Epithelial cell of prostate (primary cell): ENCODE data around the gene RB1.
"Not testable (repeated sequence)": the region's sequence is repeated elsewhere in the genome, so short reads cannot be mapped to it uniquely, and the experiment has no call there.

Experiments used
- DNase-seq: peaks from one replicate; pipeline ENCODE4 v3.0.0-alpha.2; 2011; ENCODE audit warnings: low read depth, low spot score
- H3K27ac ChIP-seq: fragments of 450-650 bp; 2 replicates; pipeline ENCODE4 v1.5.1; 2017; ENCODE audit warnings: mild to moderate bottlenecking

The RB1 gene

GRCh38 chr13:48402325-48402932 lies 98.9 kb downstream of the RB1 start:
- H3K27ac ChIP-seq: peak overlapping the region; percentile 90
- no peak for DNase-seq

- H3K27ac ChIP-seq: peak overlapping the region; percentile 90
- DNase-seq: no peak
Measured at GRCh38 chr13:48403151-48403631, 99.6 kb downstream of the RB1 start.

DNA sequence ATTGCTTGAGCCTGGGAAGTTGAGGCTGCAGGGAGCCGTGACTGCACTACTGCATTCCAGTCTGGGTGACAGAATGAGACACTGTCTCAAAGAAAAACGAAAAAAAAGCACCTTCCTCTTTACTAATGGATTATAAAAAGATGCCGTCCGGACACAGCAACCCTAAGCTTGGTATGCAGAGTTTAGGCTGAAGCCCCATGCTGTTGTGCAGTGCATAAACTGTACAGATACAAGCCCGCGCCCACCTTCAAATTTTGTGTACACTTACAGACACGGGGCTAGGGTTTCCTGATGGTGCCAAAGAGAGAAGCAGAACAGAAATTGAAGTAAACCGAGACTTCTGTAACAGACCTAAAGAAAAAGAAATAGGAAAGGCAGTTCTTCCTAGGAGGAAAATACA lies 100.4 kb downstream of the RB1 start:
- no peak for DNase-seq
- peak overlapping the region; percentile 90 for H3K27ac ChIP-seq

DNA sequence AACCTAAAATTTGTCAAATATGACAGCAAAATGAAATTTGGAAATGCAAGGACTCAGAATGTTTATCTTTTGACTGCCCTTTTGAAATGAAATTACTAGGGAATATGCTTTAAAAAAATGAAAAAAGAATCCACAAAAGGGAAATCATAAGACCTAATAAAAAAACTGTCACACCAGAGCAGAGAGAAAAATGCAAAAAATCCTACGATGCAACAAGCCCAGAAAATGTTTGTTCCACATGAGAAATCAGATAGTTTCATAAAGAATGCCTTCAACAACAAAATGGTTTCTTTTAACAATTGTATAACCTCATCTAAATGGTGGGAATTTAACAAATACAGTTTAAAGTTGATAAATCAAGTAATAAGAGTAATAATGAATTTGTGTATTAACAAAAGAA lies 101.4 kb downstream of the RB1 start:
- DNase-seq: no peak
- peak overlapping the region; percentile 90 for H3K27ac ChIP-seq

DNA sequence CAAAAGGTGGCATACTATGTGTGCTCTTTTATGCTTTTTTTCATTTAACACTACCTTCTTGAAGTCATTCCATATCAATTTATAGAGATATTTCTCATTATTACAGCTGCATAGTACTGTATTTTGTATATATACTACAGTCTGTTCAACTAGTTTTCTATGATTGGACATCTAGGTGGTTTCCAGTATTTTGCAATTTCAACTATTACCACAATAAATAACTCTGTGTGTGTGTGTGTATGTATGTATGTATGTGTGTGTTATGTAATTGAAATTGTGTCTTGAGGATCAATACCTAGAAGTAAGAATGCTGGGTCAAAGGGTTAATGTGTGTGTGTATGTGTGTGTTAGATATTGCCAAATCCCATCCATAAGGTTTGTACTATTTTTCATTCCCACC lies 102.3 kb downstream of the RB1 start:
- H3K27ac ChIP-seq: peak overlapping the region; percentile 90
- DNase-seq: no peak

DNA sequence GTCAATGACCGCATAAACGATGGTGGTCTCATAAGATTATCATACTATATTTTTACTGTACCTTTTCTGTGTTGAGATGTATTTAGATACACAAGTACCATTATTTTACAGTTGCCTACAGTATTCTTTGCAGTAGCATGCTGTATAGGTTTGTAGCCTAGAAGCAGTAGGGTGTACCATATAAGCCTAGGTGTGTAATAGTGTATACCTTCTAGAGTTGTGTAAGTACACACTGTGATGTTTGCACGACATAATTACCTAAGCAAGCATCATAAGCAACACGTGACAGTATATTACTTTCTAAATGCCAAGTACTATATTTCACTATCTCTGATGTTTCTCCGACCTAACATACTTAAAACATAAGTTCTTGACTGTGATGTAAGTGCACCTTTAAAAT lies 106.6 kb downstream of the RB1 start:
- DNase-seq: peak; percentile 41
- peak overlapping the region; percentile 90 for H3K27ac ChIP-seq

GRCh38 chr13:48411147-48411794 lies 107.7 kb downstream of the RB1 start:
- H3K27ac ChIP-seq: peak overlapping the region; percentile 90
- no peak for DNase-seq

GRCh38 chr13:48411841-48412531 lies 108.4 kb downstream of the RB1 start:
- peak overlapping the region; percentile 90 for H3K27ac ChIP-seq
- DNase-seq: no peak

DNA sequence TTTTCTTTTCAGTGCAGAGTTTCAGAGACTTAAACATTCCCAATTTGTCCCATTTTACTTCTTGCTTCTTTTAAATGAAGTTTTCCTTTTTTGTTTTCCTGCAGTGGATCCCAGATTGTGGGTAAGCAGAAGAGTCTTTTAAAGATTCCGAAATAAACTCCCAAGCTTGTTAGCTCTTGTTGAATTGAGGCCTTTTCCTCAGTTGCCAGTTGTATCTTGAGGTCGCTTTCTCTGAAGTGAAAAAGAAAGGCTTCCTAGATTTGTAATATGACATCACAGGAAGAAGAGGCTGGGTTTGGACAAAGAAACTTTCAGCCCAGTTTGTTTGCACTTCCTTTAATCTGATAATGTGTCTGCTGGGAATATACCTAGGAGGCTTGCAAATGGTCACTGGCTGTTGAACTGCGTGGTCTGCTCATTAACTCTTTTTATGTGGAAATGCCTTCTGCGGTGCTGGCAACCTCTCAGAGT lies 109.4 kb downstream of the RB1 start, which contains the start of gene LPAR6:
TSS of gene LPAR6 (minus strand) at position 233 of the 471 bp plus-strand sequence. CDS start 690 bp downstream, outside the sequence.
- DNase-seq: peak; percentile 45
- H3K27ac ChIP-seq: peak within 1 kb of the TSS; percentile 90

GRCh38 chr13:48414501-48414900 lies 111.0 kb downstream of the RB1 start:
- DNase-seq: no peak
- no peak overlapping the region for H3K27ac ChIP-seq

DNA sequence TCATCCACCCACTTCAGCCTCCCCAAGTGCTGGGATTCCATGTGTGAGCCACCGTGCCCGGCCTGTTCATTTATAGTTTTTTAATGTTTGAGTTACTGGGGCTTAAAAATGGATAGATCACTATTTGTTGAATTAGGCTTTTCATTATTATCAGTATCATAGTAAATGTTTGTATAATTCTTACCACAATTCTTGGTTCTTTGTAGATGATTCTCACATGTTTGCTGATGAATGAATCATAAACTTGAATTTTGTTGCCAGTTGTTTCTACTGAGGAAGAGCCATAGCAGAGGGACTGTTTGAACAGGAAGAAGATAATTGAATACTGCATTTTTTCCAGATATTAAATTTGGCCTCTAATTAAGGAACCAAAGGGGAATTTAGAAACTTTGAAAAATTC lies 112.0 kb downstream of the RB1 start:
- DNase-seq: no peak
- H3K27ac ChIP-seq: no peak overlapping the region

DNA sequence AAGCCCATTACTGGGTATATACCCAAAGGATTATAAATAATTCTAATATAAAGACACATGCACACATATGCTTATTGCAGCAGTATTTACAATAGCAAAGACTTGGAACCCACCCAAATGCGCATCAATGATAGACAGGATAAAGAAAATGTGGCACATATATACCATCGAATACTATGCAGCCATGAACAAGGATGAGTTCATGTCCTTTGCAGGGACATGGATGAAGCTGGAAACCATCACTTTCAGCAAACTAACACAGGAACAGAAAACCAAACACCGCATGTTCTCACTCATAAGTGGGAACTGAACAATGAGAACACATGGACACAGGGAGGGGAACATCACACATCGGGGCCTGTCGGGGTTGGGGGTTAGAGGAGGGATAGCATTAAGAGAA lies 118.5 kb downstream of the RB1 start:
- DNase-seq, H3K27ac ChIP-seq: not testable (repeated sequence)

DNA sequence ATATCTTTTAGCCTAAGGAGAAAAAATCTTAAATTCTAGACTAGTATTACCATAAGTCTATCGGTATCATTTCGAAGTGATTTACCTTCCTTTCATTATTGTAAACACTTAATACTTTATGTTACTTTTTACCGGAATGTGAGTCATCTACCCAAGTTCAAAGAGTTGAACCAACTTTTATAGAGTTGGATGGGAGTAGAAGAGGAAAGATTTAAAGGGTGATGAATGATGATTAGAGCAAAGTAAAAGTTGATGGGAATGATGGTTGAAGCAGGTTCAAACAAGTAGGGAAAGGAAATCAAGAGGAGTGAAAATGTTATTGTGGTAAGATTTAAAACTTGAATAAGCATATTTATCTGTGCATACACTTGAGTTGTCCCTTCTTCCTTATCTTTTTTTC lies 120.7 kb downstream of the RB1 start:
- H3K27ac ChIP-seq: peak overlapping the region; percentile 34
- peak; percentile 55 for DNase-seq

GRCh38 chr13:48426052-48426451 lies 122.5 kb downstream of the RB1 start:
- no peak overlapping the region for H3K27ac ChIP-seq
- DNase-seq: no peak

DNA sequence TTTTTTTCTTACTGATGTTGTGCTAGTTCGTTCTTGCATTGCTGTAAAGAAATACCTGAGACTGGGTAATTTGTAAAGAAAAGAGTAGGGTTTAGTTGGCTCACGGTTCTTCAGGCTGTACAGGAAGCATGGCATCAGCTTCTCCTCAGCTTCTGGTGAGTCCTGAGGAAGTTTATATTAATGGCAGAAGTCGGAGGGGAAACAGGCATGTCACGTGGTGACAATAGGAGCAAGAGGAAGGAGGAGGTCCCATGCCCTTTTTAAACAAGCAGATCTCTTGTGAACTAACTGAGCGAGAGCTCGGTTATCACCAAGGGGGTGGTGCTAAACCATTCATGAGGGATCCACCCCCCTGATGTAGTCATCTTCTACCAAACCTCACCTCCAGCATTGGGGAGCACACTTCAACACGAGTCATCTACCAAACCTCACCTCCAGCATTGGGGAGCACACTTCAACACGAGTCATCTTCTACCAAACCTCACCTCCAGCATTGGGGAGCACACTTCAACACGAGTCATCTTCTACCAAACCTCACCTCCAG lies 123.3 kb downstream of the RB1 start:
- DNase-seq: not testable (repeated sequence)
- peak overlapping the region; percentile 65 for H3K27ac ChIP-seq

DNA sequence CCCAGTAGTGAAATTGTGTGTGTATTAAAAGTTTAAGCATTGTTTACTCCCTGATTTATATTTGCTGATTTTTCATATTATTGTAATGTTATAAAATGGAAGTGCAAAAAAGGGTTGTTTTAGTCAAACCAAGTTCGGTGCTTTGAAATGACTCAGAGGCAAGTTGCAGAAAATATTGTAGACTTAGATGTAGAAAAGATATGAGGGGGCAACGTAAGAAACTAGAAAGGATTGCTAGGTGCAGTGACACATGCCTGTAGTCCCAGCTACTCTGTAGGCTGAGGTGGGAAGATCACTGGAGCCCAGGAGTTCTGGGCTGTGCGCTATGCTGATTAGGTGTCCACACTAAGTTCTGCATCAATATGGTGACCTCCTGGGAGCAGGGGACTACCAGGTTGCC lies 125.5 kb downstream of the RB1 start:
- no peak for DNase-seq
- H3K27ac ChIP-seq: no peak overlapping the region

DNA sequence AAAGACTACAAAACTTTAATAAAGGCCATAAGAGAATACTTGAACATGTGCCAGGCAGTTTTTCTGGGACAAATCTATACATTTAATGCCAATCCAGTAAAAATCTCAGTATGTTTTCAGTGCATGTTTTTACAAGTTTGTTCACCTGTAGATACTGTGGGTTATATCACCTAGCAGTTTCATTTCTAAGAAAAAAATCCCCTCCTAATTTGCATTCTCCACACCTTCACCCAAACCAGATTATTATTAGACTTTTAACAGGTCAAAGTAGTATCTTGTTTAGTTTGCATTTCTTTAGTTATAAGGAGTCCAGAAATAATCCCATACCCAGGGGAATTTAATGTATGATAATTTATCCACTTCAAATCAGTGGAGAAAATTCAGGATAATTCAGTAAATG lies 126.3 kb downstream of the RB1 start:
- no peak for DNase-seq
- no peak overlapping the region for H3K27ac ChIP-seq

DNA sequence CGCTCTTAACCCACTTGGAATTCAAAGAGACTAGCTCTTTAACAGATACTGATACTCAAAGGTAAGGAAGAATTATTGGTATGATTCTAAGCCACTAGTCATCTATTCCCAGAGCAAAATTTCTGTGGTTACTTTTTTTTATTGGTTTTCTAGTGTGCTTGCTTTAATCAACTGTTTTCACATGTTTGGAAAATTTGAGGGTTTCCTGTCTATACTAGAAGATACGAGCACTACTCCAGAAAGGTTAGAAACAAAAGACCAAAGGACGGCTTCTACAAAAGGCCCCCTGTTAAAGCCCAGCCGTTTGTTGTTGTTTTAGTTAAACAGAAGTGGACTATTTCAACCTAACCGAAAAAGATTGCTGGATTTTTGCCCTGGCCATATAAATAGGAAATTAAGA lies 127.9 kb downstream of the RB1 start:
- DNase-seq: no peak
- H3K27ac ChIP-seq: no peak overlapping the region

GRCh38 chr13:48431987-48432615 lies 128.6 kb downstream of the RB1 start:
- no peak overlapping the region for H3K27ac ChIP-seq
- DNase-seq: no peak

DNA sequence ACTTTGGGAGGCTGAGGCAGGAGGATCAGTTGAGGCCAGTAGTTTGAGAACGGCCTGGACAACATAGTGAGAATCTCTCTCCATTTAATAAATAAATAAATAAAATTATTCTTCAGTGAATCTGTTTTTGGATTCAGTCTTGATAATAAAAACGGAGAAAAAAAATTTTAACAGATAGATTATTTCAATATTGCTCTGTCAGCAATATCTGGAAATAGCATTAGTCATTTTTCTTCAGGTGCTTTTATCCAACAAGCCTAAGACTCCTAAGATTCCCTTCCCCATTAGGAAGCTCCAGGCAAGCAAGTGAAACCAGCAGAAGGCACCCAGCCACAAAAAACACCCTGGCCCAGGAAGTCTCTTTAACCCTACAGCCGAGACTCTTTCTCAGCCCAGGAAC lies 130.6 kb downstream of the RB1 start:
- no peak overlapping the region for H3K27ac ChIP-seq
- DNase-seq: no peak
